GM08714 (cell line): ENCODE results near the gene NTMT1.
"Not testable (repeated sequence)": the region's sequence is repeated elsewhere in the genome, so short reads cannot be mapped to it uniquely, and the experiment has no call there.

Source experiments
- H3K4me3 ChIP-seq: fragments of 200-500 bp; sonication (Bioruptor generic); 2 replicates; pipeline ENCODE4 v1.5.1; 2014; ENCODE audit warnings: mild to moderate bottlenecking, low read length, inconsistent platforms
- ZNF274 ChIP-seq: IDR thresholded peaks from 2 replicates; pipeline ENCODE4 v1.6.1; 2012; ENCODE audit warnings: mild to moderate bottlenecking, low read depth, low read length

Gene NTMT1

GRCh38 chr9:129626079-129626624, at the start of gene NTMT1:
Gene NTMT1 (plus strand): TSS chr9:129626163. CDS start chr9:129632704, 6,541 bp downstream.
- no peak for TF ChIP-seq ZNF274
- H3K4me3 ChIP-seq = peak within 1 kb of the TSS; percentile 69

DNA sequence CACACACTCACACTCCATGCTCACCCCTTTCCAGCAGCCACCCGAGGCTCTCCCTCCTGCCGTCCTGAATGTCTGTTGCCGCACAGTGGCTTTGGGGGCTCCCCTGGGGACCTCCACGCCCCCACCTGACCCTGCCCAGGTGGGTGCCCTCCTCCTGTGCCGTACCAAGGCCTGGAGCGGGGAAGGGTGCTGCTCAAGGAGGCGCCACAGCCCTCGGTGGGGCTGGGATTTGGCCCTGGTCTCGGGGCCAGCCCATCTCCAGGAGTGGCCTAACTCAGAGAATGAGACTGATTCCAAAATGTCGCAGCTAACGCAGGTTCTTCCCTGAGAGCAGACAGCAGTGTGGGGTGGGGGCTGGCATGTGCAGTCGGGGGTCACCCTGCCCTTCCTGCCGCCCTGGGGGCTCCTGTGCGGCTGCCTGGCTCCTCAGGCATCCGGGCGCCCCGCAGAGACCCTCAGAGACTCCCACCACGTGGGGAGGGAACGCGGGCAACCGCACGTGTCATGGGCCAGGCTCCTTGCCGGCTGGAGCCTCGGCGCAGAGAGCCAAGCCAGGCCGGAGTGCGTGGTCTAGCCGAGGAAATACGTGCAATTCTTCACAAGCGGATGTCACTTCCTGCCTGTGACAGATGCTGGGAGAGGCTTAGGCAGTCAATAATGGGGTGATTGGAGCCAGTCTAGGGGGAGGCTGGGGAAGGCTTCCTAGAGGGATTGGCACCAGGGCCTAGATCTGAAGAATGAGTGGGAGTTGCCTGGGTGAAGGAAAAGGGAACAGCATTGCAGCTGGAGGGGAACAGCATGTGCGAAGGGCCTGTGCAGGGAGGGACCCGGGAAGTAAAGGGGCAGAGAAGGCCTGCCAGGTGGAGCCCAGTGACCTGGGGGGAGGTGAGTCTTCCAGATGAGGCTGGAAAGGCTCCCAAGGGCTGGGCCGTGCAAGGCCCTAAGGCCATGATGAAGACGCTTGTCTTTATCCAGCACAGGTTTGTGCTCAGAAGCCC, 49.1 kb upstream of the NTMT1 start:
- TF ChIP-seq ZNF274 = no peak
- no peak overlapping the region for H3K4me3 ChIP-seq

DNA sequence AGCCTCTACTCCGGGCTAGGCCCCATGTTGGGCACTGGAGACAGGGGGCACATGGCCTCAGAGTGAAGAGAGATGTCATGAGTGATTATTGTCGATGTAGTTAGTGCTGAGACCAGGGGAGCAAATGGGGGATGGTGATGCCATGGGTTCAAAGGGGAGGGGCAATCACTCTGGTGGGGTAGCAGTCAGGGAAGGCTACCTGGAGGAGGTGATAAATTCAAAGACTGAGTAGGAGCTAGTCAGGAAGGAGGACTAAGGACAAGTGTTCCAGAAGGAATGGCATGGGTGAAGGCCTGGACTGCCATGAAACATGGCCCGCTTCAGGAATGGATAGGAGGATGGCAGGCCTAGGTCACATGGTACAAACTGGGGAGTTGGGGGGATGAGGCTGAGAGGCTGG, 46.7 kb upstream of the NTMT1 start:
- no peak for TF ChIP-seq ZNF274
- H3K4me3 ChIP-seq = no peak overlapping the region

- no peak for TF ChIP-seq ZNF274
- peak overlapping the region; percentile 7; the same call in 1 of the 2 replicates for H3K4me3 ChIP-seq
These were observed 45.6 kb upstream of the NTMT1 start for GRCh38 chr9:129580211-129580915.

- H3K4me3 ChIP-seq = no peak overlapping the region
- no peak for TF ChIP-seq ZNF274
These were observed 44.3 kb upstream of the NTMT1 start for GRCh38 chr9:129581505-129582189.

GRCh38 chr9:129582855-129583254, 43.1 kb upstream of the NTMT1 start:
- no peak for TF ChIP-seq ZNF274
- H3K4me3 ChIP-seq = no peak overlapping the region

DNA sequence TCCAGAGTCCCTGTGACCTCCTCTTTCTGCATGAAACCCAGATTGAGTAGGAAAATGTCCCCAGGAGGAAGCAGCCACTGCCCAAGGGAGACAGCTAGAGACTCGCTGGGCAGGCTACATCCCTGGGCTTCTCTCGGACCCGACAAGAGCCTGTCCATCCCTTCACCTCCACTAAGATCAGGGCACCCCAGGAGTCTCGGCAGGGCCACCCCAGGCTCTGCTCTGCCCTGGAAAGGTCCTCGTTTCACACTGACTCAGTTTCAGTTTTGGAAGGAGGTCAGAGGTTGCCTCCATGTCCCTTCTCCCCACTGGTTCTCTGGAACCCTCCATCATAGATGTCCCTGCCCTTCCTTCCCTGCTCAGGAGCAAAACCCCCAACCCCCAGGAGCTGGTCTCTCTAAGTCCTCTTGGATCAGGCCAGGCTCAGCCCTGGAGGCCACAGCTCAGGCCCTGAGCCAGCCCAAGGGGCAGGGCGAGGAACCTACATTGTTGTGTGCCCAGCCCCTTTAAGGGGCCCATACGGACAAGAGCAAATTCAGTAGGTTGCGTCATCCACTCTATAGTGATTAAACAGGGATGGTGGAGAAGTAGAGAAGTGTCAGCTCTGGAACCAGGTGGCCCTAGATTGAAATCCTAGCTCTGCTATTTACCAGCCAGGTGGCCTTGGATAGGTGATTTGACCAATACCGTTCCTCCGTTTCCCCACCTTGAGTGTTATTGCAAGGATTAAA, 42.5 kb upstream of the NTMT1 start:
- TF ChIP-seq ZNF274 = no peak
- no peak overlapping the region for H3K4me3 ChIP-seq

- no peak for TF ChIP-seq ZNF274
- no peak overlapping the region for H3K4me3 ChIP-seq
These were observed 41.8 kb upstream of the NTMT1 start for GRCh38 chr9:129584136-129584535.

GRCh38 chr9:129585352-129585751, 40.6 kb upstream of the NTMT1 start:
- TF ChIP-seq ZNF274 = no peak
- H3K4me3 ChIP-seq = no peak overlapping the region

DNA sequence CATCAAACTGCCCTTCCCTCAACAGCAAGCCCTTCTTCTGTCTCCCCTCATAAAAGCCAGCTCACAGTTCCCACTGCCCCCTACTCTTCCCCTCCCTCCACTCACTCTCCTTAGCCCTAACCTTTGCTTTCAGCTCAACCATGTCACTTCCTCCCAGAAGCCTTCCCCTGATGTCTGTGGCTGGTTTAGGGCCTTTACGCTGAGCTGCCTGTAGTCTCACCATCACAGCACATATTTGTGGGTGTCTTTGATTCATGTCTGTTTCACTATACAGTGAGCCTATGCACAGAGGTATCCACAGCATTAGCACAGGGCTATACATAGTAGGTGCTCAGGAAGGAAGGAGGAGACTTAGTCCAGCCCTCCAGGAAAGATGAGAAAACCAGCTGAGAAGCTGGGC, 39.7 kb upstream of the NTMT1 start:
- no peak overlapping the region for H3K4me3 ChIP-seq
- TF ChIP-seq ZNF274 = no peak

DNA sequence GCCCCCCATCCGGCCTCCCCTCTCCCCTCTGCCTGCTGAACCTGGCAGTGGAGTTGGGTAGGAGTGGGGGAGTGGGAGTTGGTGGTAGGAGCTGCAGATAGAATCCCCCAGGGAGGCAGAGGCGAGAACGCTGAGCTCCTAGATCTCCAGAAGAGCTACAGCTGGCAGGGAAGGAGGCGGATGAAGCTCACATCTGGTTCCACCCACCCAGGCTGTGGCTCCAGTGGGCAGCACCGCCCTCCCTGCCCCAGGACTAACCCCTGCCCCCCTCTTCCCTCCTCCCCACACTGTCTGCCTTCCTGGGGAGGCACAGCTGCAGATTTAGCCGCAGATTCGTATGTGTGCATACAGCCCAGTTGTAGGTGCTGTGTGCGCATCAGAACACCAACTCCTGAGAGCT, 39.3 kb upstream of the NTMT1 start:
- H3K4me3 ChIP-seq = no peak overlapping the region

DNA sequence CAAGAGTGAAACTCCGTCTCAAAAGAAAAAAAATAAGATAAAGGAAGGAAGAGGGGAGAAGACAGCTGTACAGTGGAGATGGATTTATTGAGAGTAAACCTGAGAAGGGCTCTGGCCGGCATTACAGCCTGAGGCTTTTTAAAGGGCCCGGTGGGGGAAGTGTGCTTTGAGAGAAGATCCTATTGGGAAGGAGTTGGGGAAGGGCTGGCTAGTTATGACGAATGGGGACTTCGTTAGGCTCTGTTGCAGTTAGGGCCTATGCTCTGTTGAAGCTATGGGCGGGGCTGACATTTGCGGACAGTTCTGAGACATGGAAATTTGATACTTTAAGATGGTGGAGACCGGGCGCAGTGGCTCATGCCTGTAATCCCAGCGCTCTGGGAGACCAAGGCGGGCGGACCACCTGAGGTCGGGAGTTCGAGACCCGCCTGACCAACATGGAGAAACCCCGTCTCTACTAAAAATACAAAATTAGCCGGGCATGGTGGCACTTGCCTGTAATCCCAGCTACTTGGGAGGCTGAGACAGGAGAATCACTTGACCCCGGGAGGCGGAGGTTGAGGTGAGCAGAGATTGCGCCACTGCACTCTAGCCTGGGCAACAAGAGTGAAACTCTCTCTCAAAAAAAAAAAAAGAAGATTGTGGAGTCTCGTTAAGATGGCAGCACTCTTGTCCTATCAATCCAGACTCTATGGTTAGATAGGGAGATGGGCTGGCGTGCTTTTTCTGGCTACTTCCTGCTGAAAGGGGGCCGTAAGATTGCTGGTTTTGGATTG, 38.3 kb upstream of the NTMT1 start:
- no peak overlapping the region for H3K4me3 ChIP-seq
- TF ChIP-seq ZNF274 = no peak

More for the DNA sequence above, 39.3 kb upstream of the NTMT1 start:
- TF ChIP-seq ZNF274 = no peak

DNA sequence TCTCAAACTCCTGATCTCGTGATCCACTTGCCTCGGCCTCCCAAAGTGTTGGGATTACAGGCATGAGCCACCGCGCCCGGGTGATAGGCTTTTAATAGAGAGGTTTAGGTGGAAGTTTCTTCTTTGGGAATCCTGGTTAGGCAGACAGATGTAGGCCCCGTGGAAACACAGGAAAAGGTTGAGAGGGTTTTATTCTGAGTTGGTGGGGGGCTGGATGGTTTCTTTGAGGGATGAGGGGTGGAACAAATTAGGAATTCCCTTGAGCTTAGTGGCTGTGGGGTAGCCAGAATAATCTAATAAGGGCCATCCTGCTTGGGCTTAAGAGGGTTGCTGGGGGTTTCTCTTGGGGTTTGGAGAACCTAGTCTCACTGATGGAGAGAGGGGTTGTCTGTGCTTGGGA, 35.5 kb upstream of the NTMT1 start:
- no peak overlapping the region for H3K4me3 ChIP-seq
- TF ChIP-seq ZNF274 = no peak

- TF ChIP-seq ZNF274 = no peak
- no peak overlapping the region for H3K4me3 ChIP-seq
These were observed 34.0 kb upstream of the NTMT1 start for GRCh38 chr9:129591916-129592315.

- not testable (repeated sequence) for H3K4me3 ChIP-seq
These were observed 33.2 kb upstream of the NTMT1 start for GRCh38 chr9:129592790-129593189.
